Spleen (tissue), 11 donors: ENCODE data around the gene CDK1. TPM values are rescaled to one million over a fixed set of nuclear protein-coding genes. Genes with fewer than 3 reads are reported as not detected.

Experiments used
- DNase-seq: peaks from one replicate; pipeline ENCODE4 v3.0.0-alpha.2; 2020
- H3K27ac ChIP-seq, 8 donors: fragments of 200-600 bp; sonication (generic) in 7 of 8; 1 replicate in 4 of 8; 2 replicates in 4 of 8; pipeline versions ENCODE4 v1.5.0 to v1.8.0; 2016 to 2021; ENCODE audit warnings: inconsistent platforms in 4 of 8, mild to moderate bottlenecking in 4 of 8, moderate library complexity in 1 of 8
- H3K27me3 ChIP-seq, 7 donors: fragments of 200-600 bp; sonication (generic) in 6 of 7; replicated peaks in 1 of 7; 1 replicate in 4 of 7; 2 replicates in 3 of 7; pipeline versions ENCODE4 v1.5.0 to v1.8.0; 2016 to 2021; ENCODE audit warnings: inconsistent platforms in 3 of 7, mild to moderate bottlenecking in 1 of 7
- H3K36me3 ChIP-seq, 6 donors: fragments of 200-600 bp; sonication (generic) in 5 of 6; 1 replicate in 4 of 6; 2 replicates in 2 of 6; pipeline versions ENCODE4 v1.5.0 to v1.8.0; 2016 to 2021; ENCODE audit warnings: inconsistent platforms in 2 of 6
- H3K4me1 ChIP-seq, 6 donors: fragments of 200-600 bp; sonication (generic) in 5 of 6; 1 replicate in 3 of 6; 2 replicates in 3 of 6; pipeline versions ENCODE4 v1.5.0 to v1.8.0; 2016 to 2021; ENCODE audit warnings: inconsistent platforms in 3 of 6
- H3K4me3 ChIP-seq, 8 donors: fragments of 200-600 bp; sonication (generic) in 7 of 8; 1 replicate in 4 of 8; 2 replicates in 4 of 8; pipeline versions ENCODE4 v1.5.0 to v1.8.0; 2016 to 2021; ENCODE audit warnings: inconsistent platforms in 4 of 8, mild to moderate bottlenecking in 4 of 8, moderate library complexity in 2 of 8
- H3K9me3 ChIP-seq, 8 donors: fragments of 200-600 bp; sonication (generic) in 7 of 8; 1 replicate in 4 of 8; 2 replicates in 4 of 8; pipeline versions ENCODE4 v1.5.0 to v1.8.0; 2016 to 2021; ENCODE audit warnings: inconsistent platforms in 4 of 8
- POLR2A ChIP-seq, 3 donors: fragments of 450-650 bp; IDR thresholded peaks; one replicate each; pipeline ENCODE4 v1.5.1; 2017; ENCODE audit warnings: antibody characterized with exemption in 3 of 3, mild to moderate bottlenecking in 1 of 3
- POLR2AphosphoS5 ChIP-seq, 3 donors: sonication (generic); formaldehyde crosslinking; IDR thresholded peaks; one replicate each; pipeline ENCODE4 v1.5.1; 2017; ENCODE audit warnings: antibody characterized with exemption in 3 of 3
- WGBS, 5 donors: extraction: QIAGEN DNeasy Blood & Tissue Kit in 3 of 5; methylation state at CpG; one replicate each; pipeline versions ENCODE4 v1.1.5 to v1.1.7; 2013 to 2018; 5-methylcytosine and 5-hydroxymethylcytosine counted together
- intact Hi-C: fragments of 100-400 bp; cut with DNase I; formaldehyde crosslinking; loops from one replicate; pipeline ENCODE4 v1.15.0; 2023; ENCODE audit warnings: low total_unique reads
- polyA plus RNA-seq, 3 donors: library from polyadenylated mRNA; stranded (reverse); fragments of 200-250 nt; gene quantifications; one replicate each; pipeline ENCODE4 v1.2.1, GENCODE V29; 2013
- total RNA-seq, 7 donors: library from RNA; depleted of rRNA in 3 of 7; stranded (reverse); fragments of >200 nt in 3 of 7; fragmentation: NEBNext Ultra II Directional in 4 of 7; extraction: Animal tissue kit (Norgen Biotek cat#: 25700) in 4 of 7; gene quantifications; one replicate each; pipeline versions ENCODE4 v1.1.0 to v1.2.1, GENCODE V29; 2016 to 2021
- TF ChIP-seq, protein P1 (sequence below), 11 experiments: fragments of 200-600 bp in 7 of 11; fragments of 450-650 bp in 4 of 11; sonication (generic) in 4 of 11; IDR thresholded peaks in 8 of 11; conservative IDR thresholded peaks in 3 of 11; 1 replicate in 7 of 11; 2 replicates in 4 of 11; pipeline versions ENCODE4 v1.4.0 to v1.8.0; 2016 to 2021; ENCODE audit warnings: antibody characterized with exemption in 11 of 11, inconsistent platforms in 4 of 11, mild to moderate bottlenecking in 1 of 11
- donor health status: healthy with polysubstance abuse.
- donor health status: DM: no; HTN: no; CAD: no; lungs with moderate emphysema.
- donor health status: DM: no; HTN: no; CAD: no.
- donor health status: Bipolar disorder and iron deficiency.
- donor health status: healthy.
- donor health status: DM: no; HTN: no; CAD: no.
- donor health status: DM: yes; HTN: yes; CAD: no.

Gene CDK1
- total and polyA plus RNA-seq, 10 donors, result 4.0 to 22.7 (median 9.6) TPM

DNA sequence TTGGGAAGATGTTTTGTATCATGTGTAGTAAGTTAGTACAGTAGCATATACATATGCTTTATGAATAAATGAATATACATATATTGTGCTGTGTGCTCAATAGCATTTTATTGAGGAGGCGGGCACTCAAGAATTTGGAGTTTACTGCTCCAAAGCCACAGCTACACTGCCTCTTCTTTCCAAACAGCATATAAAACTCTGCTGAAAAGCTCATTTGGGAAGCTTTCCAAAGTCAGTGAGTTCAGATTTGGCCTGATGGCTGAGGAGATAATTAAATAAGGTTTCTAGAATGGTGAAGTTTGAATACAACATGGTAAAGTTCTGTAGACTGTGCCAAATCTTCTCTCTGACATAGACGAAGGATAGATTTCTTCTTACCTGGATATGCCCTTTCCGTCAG is 29.8 kb downstream of the CDK1 start:
- no peak for DNase-seq
- TF ChIP-seq POLR2AphosphoS5 (IDR thresholded peaks at IDR 0.05) (no peak), POLR2A (IDR thresholded peaks at IDR 0.05) (no peak)
- TF ChIP-seq, protein P1, sequence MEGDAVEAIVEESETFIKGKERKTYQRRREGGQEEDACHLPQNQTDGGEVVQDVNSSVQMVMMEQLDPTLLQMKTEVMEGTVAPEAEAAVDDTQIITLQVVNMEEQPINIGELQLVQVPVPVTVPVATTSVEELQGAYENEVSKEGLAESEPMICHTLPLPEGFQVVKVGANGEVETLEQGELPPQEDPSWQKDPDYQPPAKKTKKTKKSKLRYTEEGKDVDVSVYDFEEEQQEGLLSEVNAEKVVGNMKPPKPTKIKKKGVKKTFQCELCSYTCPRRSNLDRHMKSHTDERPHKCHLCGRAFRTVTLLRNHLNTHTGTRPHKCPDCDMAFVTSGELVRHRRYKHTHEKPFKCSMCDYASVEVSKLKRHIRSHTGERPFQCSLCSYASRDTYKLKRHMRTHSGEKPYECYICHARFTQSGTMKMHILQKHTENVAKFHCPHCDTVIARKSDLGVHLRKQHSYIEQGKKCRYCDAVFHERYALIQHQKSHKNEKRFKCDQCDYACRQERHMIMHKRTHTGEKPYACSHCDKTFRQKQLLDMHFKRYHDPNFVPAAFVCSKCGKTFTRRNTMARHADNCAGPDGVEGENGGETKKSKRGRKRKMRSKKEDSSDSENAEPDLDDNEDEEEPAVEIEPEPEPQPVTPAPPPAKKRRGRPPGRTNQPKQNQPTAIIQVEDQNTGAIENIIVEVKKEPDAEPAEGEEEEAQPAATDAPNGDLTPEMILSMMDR (IDR thresholded peaks at IDR 0.05 in 8 of 11, conservative IDR thresholded peaks at IDR 0.05 in 3 of 11), result no peak
- Histone ChIP-seq H3K4me3 (no peak overlapping the region), H3K27ac (no peak overlapping the region), H3K27me3 (no peaks in the 10 kb centered on the region), H3K4me1 (peaks cover 0 to 6% (median 0%) of the 10 kb centered on the region in 6 donors), H3K9me3 (no peaks in the 10 kb centered on the region), H3K36me3 (no peaks in the 10 kb centered on the region)
- whole genome bisulfite sequencing, 5 donors, result 66 to 96% (median 76%) methylated on average over 3 of the region's 3 CpGs
- intact Hi-C loops, result no loop called here

DNA sequence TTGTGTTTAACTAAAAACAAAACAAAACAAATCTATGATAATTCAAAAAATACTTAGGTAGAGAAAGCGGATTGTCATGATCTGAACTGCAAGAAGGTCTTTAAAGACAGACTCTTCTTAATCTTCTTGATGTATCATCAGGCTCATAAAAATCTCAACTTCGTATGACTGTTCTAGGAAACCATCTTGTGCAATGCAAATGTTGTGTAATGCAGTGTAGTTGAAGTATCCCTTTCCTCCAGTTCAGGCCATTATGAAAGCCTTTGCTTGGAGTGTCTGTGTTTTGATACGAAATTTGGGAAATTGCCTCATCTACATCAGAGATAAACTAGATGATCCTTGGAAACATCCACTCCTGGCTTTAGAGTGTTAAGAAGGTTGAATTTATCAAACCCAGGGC is 30.9 kb downstream of the CDK1 start:
- Histone ChIP-seq H3K4me1 (peaks cover 0 to 6% (median 0%) of the 10 kb centered on the region in 6 donors), H3K36me3 (no peaks in the 10 kb centered on the region), H3K4me3 (no peak overlapping the region), H3K9me3 (no peaks in the 10 kb centered on the region), H3K27me3 (no peaks in the 10 kb centered on the region), H3K27ac (peak overlapping the region in 1 of 8 donors; percentile 24)
- WGBS, 5 donors, result 58 to 77% (median 68%) methylated on average over 3 of the region's 3 CpGs
- intact Hi-C loops, result no loop called here
- TF ChIP-seq POLR2AphosphoS5 (IDR thresholded peaks at IDR 0.05) (no peak), POLR2A (IDR thresholded peaks at IDR 0.05) (no peak)
- TF ChIP-seq, protein P1 (IDR thresholded peaks at IDR 0.05 in 8 of 11, conservative IDR thresholded peaks at IDR 0.05 in 3 of 11), result no peak
- no peak for DNase-seq

DNA sequence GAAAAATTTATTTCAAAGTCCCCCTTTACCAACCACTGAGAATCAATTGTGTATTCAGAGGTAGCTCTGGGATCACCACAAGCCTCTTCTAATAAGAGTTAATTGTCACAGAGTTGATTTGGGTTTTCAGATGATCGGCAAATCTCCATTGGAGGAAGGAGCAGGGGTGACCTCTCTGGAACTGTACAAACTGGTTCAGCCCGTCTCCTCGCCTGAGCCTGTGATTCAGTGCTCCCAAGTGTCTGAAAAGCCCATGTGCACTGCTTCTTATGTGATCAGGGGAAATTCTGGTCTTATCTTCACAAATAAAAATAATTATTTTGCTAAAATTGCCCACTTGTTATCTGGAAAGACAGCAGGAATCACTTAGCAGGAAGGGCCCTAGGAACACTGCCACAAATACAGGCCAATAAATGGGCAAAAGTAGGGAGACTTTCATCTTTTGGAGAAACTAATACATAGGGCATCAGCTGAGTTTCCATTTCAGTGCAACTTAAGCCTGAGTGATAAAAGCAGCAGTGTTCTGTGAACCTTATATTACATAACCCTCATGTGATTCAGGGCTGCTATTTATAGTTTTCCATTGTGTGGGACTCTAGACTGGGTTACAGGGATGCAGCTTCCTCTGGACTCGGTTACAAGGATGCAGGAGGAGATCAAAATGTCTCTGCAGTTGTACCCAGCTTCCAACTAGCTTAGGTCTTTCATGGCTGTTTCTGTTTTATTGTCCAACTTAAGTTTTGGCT is 32.3 kb downstream of the CDK1 start:
- Histone ChIP-seq H3K36me3 (no peaks in the 10 kb centered on the region), H3K27me3 (no peaks in the 10 kb centered on the region), H3K4me1 (peaks cover 0 to 6% (median 0%) of the 10 kb centered on the region in 6 donors), H3K27ac (no peak overlapping the region), H3K4me3 (no peak overlapping the region), H3K9me3 (no peaks in the 10 kb centered on the region)
- TF ChIP-seq, protein P1 (IDR thresholded peaks at IDR 0.05 in 8 of 11, conservative IDR thresholded peaks at IDR 0.05 in 3 of 11), result no peak
- no peak for TF ChIP-seq POLR2AphosphoS5 (IDR thresholded peaks at IDR 0.05)
- no peak for TF ChIP-seq POLR2A (IDR thresholded peaks at IDR 0.05)
- DNase-seq, result no peak
- intact Hi-C loops, result no loop called here
- 57 to 81% (median 71%) methylated on average over 4 of the region's 4 CpGs for WGBS, 5 donors

DNA sequence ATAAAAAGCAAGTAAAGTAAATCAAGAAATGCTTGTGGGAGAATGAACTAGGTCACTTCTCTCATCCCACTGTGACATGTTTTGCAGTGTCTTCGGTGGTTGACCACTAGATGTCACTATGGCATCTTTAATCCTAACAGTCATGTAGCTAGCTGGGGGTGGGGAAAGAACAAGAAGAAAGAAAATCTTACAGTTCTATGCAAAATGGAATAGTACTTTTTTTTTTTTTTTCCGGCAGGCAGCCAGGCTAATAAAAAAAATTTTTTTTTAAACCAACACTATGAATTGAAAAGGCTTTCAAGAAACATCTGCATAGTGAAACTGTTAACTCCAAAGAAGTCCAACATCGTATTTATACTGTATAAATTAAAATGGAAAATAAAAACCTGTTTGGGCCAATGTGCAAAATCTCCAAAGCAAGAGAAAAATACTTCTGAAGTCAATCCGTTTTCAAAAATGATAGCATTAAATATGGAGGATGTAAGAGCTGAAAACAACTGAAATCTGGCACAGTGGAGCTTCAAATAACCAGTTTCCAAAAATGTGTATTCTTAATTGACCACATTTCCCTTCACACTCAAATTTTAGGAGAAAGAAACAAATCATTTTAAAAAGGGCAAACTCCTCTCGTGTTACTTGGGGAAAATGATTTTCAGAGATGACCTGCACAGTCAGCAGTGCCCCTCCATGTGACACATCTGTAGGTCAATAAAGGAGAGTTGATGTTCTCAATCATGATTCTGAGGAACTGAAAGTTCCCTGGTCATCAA is 38.5 kb downstream of the CDK1 start:
- 12 to 25% (median 19%) methylated on average over 5 of the region's 5 CpGs for whole genome bisulfite sequencing, 5 donors
- intact Hi-C loops, result loop anchor here (5.0 kb wide), 3 partner anchors 145 to 915 kb away; no protein-coding TSS in a partner anchor
- Histone ChIP-seq H3K9me3 (no peaks in the 10 kb centered on the region), H3K4me3 (no peak overlapping the region), H3K4me1 (peaks cover 0 to 28% (median 9%) of the 10 kb centered on the region in 6 donors), H3K36me3 (no peaks in the 10 kb centered on the region), H3K27me3 (no peaks in the 10 kb centered on the region), H3K27ac (peak overlapping the region in 7 of 8 donors; percentile 5 to 61 (median 50))
- DNase-seq, result no peak
- TF ChIP-seq POLR2A (IDR thresholded peaks at IDR 0.05) (no peak), POLR2AphosphoS5 (IDR thresholded peaks at IDR 0.05) (no peak)
- TF ChIP-seq, protein P1 (IDR thresholded peaks at IDR 0.05 in 8 of 11, conservative IDR thresholded peaks at IDR 0.05 in 3 of 11), result peak; percentile 54 to 89 (median 77)
